Mucosa of descending colon (tissue), 3 donors: Measurements from ENCODE around the gene SMIM36. TPM values are rescaled to one million over a fixed set of nuclear protein-coding genes. Genes with fewer than 3 reads are reported as not detected.
"Not testable (repeated sequence)": the region's sequence is repeated elsewhere in the genome, so short reads cannot be mapped to it uniquely, and the experiment has no call there.

Source experiments
- ATAC-seq: fragments of 200-7000 bp; cut with Tn5 transposase; one replicate; pipeline ENCODE4 v1.9.1; 2020; ENCODE audit warnings: mild to moderate bottlenecking, moderate library complexity
- DNase-seq, 3 donors: peaks; one replicate each; pipeline ENCODE4 v3.0.0-alpha.2; 2020
- H3K36me3 ChIP-seq: fragments of 200-600 bp; one replicate; pipeline ENCODE4 v1.8.0; 2021; ENCODE audit warnings: low read depth, mild to moderate bottlenecking
- H3K4me1 ChIP-seq: fragments of 200-600 bp; one replicate; pipeline ENCODE4 v1.8.0; 2021; ENCODE audit warnings: low read depth, mild to moderate bottlenecking
- H3K4me3 ChIP-seq: fragments of 200-600 bp; one replicate; pipeline ENCODE4 v1.8.0; 2021; ENCODE audit warnings: mild to moderate bottlenecking
- H3K9me3 ChIP-seq: fragments of 200-600 bp; one replicate; pipeline ENCODE4 v1.8.0; 2021; ENCODE audit warnings: mild to moderate bottlenecking
- CTCF ChIP-seq: fragments of 200-600 bp; IDR thresholded peaks from one replicate; pipeline ENCODE4 v1.8.0; 2022; ENCODE audit warnings: antibody characterized with exemption, mild to moderate bottlenecking
- intact Hi-C, 2 donors: fragments of 100-400 bp; cut with DNase I in 1 of 2; cut with micrococcal nuclease in 1 of 2; formaldehyde crosslinking; loops; one replicate each; pipeline versions ENCODE4 v1.11.0 to v1.11.1; 2022; cut with DNase I, micrococcal nuclease
- total RNA-seq, 3 donors: library from RNA; stranded (reverse); fragmentation: NEBNext Ultra II Directional in 2 of 3; extraction: Animal tissue kit (Norgen Biotek cat#: 25700) in 2 of 3; gene quantifications; one replicate each; pipeline versions ENCODE4 v1.2.1 to v1.2.4, GENCODE V29; 2021 to 2023
- donor health status: DM: no; HTN: no; CAD: no; lungs with moderate emphysema.
- donor health status: DM: no; HTN: no; CAD: no.
- donor health status: DM: no; HTN: yes; CAD: no.

SMIM36 gene
- total RNA-seq, 3 donors from 2014 or later, result not detected

- no peaks in the 10 kb centered on the region for H3K9me3 ChIP-seq
- intact Hi-C loops, result no loop called here
- ATAC-seq (no peak), DNase-seq (no peak)
- no peaks in the 10 kb centered on the region for H3K36me3 ChIP-seq
- no peak for TF ChIP-seq CTCF
- H3K4me3 ChIP-seq, result no peak overlapping the region
- H3K4me1 ChIP-seq, result peaks cover 25% of the 10 kb centered on the region
Observed at GRCh38 chr17:55435408-55435807, 75.8 kb downstream of the SMIM36 start.

- H3K4me1 ChIP-seq, result peaks cover 25% of the 10 kb centered on the region
- DNase-seq, result no peak
- intact Hi-C loops, result no loop called here
- no peak overlapping the region for H3K4me3 ChIP-seq
- no peaks in the 10 kb centered on the region for H3K36me3 ChIP-seq
- ATAC-seq, result no peak
- no peak for TF ChIP-seq CTCF
- H3K9me3 ChIP-seq, result no peaks in the 10 kb centered on the region
Observed at GRCh38 chr17:55434721-55435120, 76.5 kb downstream of the SMIM36 start.

GRCh38 chr17:55433629-55434422 is 77.4 kb downstream of the SMIM36 start:
- ATAC-seq (peak; percentile 87), DNase-seq (peak in 1 of 3 donors; percentile 73)
- Histone ChIP-seq H3K4me3 (no peak overlapping the region), H3K36me3 (no peaks in the 10 kb centered on the region), H3K4me1 (peaks cover 25% of the 10 kb centered on the region), H3K9me3 (no peaks in the 10 kb centered on the region)
- intact Hi-C loops, result no loop called here
- no peak for TF ChIP-seq CTCF

DNA sequence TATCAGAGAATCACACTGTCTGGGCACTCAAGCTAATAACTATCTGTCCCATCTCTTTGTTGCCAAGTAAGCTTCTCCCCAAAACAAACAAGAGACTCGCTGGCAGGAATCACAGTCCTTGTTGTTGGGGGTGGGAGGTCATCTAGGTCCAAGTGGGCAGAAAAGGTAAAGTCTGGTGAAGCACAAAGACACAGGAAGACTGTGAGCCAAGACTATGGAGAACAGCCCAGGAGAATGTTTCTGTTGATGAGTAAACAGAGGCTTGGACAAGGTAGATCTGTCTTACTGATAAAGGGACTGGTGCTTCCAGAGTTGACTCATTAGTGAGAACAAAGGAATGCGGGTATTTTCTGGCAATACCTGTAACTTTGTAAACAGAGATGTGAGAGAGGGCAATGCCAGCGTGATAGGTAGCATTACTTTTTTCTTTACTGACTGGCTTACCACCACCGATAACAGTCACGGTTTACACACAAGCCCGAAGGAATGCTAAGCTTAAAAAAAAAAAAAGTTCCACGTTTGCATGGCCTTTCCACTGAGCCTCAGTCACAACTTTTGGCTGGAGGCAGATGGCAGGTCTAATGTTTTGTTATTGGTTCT is 78.1 kb downstream of the SMIM36 start:
- Histone ChIP-seq H3K4me3 (no peak overlapping the region), H3K9me3 (no peaks in the 10 kb centered on the region), H3K4me1 (peaks cover 25% of the 10 kb centered on the region), H3K36me3 (no peaks in the 10 kb centered on the region)
- peak in 1 of 3 donors; percentile 24 for DNase-seq
- ATAC-seq, result peak; percentile 84
- intact Hi-C loops, result no loop called here
- no peak for TF ChIP-seq CTCF

DNA sequence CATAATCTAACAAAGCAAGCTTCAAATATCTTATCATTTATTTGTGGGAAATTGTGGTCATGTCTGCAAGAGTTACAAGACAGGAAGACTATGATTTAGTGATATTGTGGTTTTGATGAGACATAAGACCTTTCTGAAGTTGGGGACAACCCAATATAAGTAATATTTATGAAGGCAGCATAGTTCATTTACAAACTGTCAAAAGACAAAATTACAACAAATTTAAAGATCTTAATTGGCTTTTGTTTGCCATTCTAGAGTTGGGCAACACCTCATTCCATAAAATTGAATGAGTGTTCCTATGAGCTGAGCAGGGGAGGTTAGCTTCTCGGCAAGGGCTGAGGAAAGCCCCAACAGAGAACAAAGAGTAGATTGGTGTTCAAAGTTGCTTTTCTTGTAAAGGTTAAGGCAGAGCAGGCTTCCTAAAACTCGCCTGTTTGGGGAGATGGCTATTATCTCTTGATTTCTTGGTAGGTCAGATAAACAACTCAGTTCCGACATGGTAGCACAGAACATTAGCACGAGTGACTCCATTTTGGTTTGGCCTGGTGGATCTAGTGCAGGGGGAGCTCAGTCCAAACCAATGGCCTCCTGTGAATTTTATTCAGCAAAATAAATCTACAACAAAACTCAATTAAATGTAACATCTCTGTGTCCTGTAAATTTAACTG is 78.8 kb downstream of the SMIM36 start:
- ATAC-seq, result no peak
- peaks cover 25% of the 10 kb centered on the region for H3K4me1 ChIP-seq
- H3K36me3 ChIP-seq, result no peaks in the 10 kb centered on the region
- DNase-seq, result no peak
- TF ChIP-seq CTCF, result no peak
- intact Hi-C loops, result no loop called here
- no peaks in the 10 kb centered on the region for H3K9me3 ChIP-seq
- H3K4me3 ChIP-seq, result no peak overlapping the region

GRCh38 chr17:55431914-55432313 is 79.3 kb downstream of the SMIM36 start:
- intact Hi-C loops, H3K36me3 ChIP-seq, DNase-seq, H3K4me3 ChIP-seq, ATAC-seq, H3K9me3 ChIP-seq: not testable (repeated sequence)
- peaks cover 25% of the 10 kb centered on the region for H3K4me1 ChIP-seq
